ENCODE data around the gene GLYR1. TPM values are rescaled to one million over a fixed set of nuclear protein-coding genes. Genes with fewer than 3 reads are reported as not detected.

GLYR1 gene
- total and polyA plus RNA-seq, 2 donors (not counting 1 experiment from before 2014, with no cell fraction given) = 34.0 to 137 TPM

GRCh38 chr16:4780235-4780634, 66.9 kb downstream of the GLYR1 start:
- Histone ChIP-seq H2AFZ (ENCODE audit: insufficient read depth, low read depth, low read length, poor library complexity, severe bottlenecking) (no peak overlapping the region), H4K20me1 (ENCODE audit: control insufficient read depth, insufficient read depth, low read length, poor library complexity, severe bottlenecking) (no peaks in the 10 kb centered on the region), H3K4me3 (ENCODE audit: control extremely low read depth in 1 of 5, extremely low read depth in 1 of 5, insufficient read depth in 1 of 5, low read depth in 2 of 5, low read length in 4 of 5) (no peak overlapping the region), H3K9ac (ENCODE audit: low read length) (no peak overlapping the region), H3K27me3 (replicated peaks in 1 of 4; ENCODE audit: control extremely low read depth in 1 of 4, control insufficient read depth in 3 of 4, insufficient read depth in 4 of 4, low read length in 3 of 4) (no peaks in the 10 kb centered on the region), H3K36me3 (replicated peaks in 1 of 2; ENCODE audit: control extremely low read depth in 1 of 2, control insufficient read depth in 1 of 2, extremely low read depth in 1 of 2, insufficient read depth in 2 of 2, low read length in 1 of 2) (no peaks in the 10 kb centered on the region), H3K4me2 (replicated peaks; ENCODE audit: low read depth, low read length, poor library complexity, severe bottlenecking) (no peak overlapping the region), H3K27ac (ENCODE audit: low read length in 2 of 2) (no peak overlapping the region), H3K9me3 (ENCODE audit: control extremely low read depth in 1 of 3, control insufficient read depth in 2 of 3, insufficient read depth in 1 of 3, low read length in 2 of 3) (no peaks in the 10 kb centered on the region), H3K4me1 (ENCODE audit: control insufficient read depth in 2 of 2, insufficient read depth in 2 of 2, low read length in 2 of 2) (no peaks in the 10 kb centered on the region), H3K79me2 (ENCODE audit: control insufficient read depth, insufficient read depth, low read length) (no peaks in the 10 kb centered on the region)
- no peak for DNase-seq
- ChIA-PET CTCF (no interaction called here), POLR2A (no interaction called here)
- 95% methylated on average over 2 of the region's 4 CpGs for WGBS (ENCODE audit: insufficient coverage)
- intact Hi-C loops (cut with micrococcal nuclease) = no loop called here
- Mint-ChIP-seq H3K4me1 (peaks cover 1% of the 10 kb centered on the region), H3K27me3 (no peaks in the 10 kb centered on the region), H3K9me3 (ENCODE audit: insufficient read depth) (no peaks in the 10 kb centered on the region), H3K4me3 (no peak overlapping the region), H3K27ac (no peak overlapping the region)
- TF ChIP-seq EZH2 (IDR thresholded peaks at IDR 0.05; ENCODE audit: borderline replicate concordance, insufficient read depth, low read depth, low read length, poor library complexity, severe bottlenecking) = no peak
- TF ChIP-seq CTCF (IDR thresholded peaks at IDR 0.05) = no peak
- ATAC-seq (ENCODE audit: low read depth) = no peak

DNA sequence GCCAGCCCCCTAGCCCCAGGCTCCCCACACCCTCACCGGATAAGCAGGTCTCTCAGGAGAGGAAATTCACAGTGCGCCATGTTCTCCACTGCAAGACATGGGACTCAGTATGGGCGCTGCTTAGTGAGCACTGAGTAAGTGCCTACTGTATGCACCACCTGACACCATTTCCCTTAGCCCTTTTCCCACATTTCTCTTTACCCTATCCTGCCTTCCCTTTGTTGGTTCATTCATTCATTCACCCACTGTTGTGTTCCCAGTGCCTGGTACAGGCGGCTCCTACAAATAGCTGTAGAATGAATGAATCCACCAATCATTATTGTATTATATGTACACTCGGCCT, 69.1 kb downstream of the GLYR1 start:
- CTCF ChIA-PET = no interaction called here
- Mint-ChIP-seq H3K4me1 (peaks cover 1% of the 10 kb centered on the region), H3K9me3 (ENCODE audit: insufficient read depth) (no peaks in the 10 kb centered on the region), H3K27me3 (no peaks in the 10 kb centered on the region), H3K4me3 (no peak overlapping the region), H3K27ac (no peak overlapping the region)
- 94% methylated on average over 3 of the region's 5 CpGs for WGBS (ENCODE audit: insufficient coverage)
- POLR2A ChIA-PET = no interaction called here
- DNase-seq (no peak), ATAC-seq (ENCODE audit: low read depth) (no peak)
- intact Hi-C loops (cut with micrococcal nuclease) = no loop called here
- no peaks in the 10 kb centered on the region for H3K79me2 ChIP-seq (ENCODE audit: control insufficient read depth, insufficient read depth, low read length)
- no peak overlapping the region for H2AFZ ChIP-seq (ENCODE audit: insufficient read depth, low read depth, low read length, poor library complexity, severe bottlenecking)
- H3K4me1 ChIP-seq (ENCODE audit: control insufficient read depth in 2 of 2, insufficient read depth in 2 of 2, low read length in 2 of 2) = no peaks in the 10 kb centered on the region
- no peak overlapping the region for H3K4me3 ChIP-seq (ENCODE audit: control extremely low read depth in 1 of 5, extremely low read depth in 1 of 5, insufficient read depth in 1 of 5, low read depth in 2 of 5, low read length in 4 of 5)
- no peak overlapping the region for H3K4me2 ChIP-seq (replicated peaks; ENCODE audit: low read depth, low read length, poor library complexity, severe bottlenecking)
- H4K20me1 ChIP-seq (ENCODE audit: control insufficient read depth, insufficient read depth, low read length, poor library complexity, severe bottlenecking) = no peaks in the 10 kb centered on the region
- TF ChIP-seq CTCF (IDR thresholded peaks at IDR 0.05) = no peak
- no peak for TF ChIP-seq EZH2 (IDR thresholded peaks at IDR 0.05; ENCODE audit: borderline replicate concordance, insufficient read depth, low read depth, low read length, poor library complexity, severe bottlenecking)
- no peaks in the 10 kb centered on the region for H3K36me3 ChIP-seq (replicated peaks in 1 of 2; ENCODE audit: control extremely low read depth in 1 of 2, control insufficient read depth in 1 of 2, extremely low read depth in 1 of 2, insufficient read depth in 2 of 2, low read length in 1 of 2)
- no peaks in the 10 kb centered on the region for H3K9me3 ChIP-seq (ENCODE audit: control extremely low read depth in 1 of 3, control insufficient read depth in 2 of 3, insufficient read depth in 1 of 3, low read length in 2 of 3)
- H3K27ac ChIP-seq (ENCODE audit: low read length in 2 of 2) = no peak overlapping the region
- no peaks in the 10 kb centered on the region for H3K27me3 ChIP-seq (replicated peaks in 1 of 4; ENCODE audit: control extremely low read depth in 1 of 4, control insufficient read depth in 3 of 4, insufficient read depth in 4 of 4, low read length in 3 of 4)
- H3K9ac ChIP-seq (ENCODE audit: low read length) = no peak overlapping the region

Data from B cell (primary cell).